Measurements from ENCODE around the gene JAKMIP1. TPM values are rescaled to one million over a fixed set of nuclear protein-coding genes. Genes with fewer than 3 reads are reported as not detected.

The JAKMIP1 gene
- total RNA-seq, 3 donors from 2014 or later: 0.66 to 0.88 (median 0.80) TPM

GRCh38 chr4:6119507-6120020 is 80.8 kb downstream of the JAKMIP1 start:
- H3K9me3 ChIP-seq: no peaks in the 10 kb centered on the region
- DNase-seq (ENCODE audit: low spot score in 2 of 2): no peak
- no peak overlapping the region for H3K27ac ChIP-seq
- H3K4me1 ChIP-seq: no peaks in the 10 kb centered on the region
- no peaks in the 10 kb centered on the region for H3K36me3 ChIP-seq
- TF ChIP-seq POLR2A (IDR thresholded peaks at IDR 0.05) (no peak), CTCF (IDR thresholded peaks at IDR 0.05) (no peak), POLR2AphosphoS5 (IDR thresholded peaks at IDR 0.05) (no peak)
- intact Hi-C loops (cut with DNase I; ENCODE audit: low total_unique reads): no loop called here
- H3K4me3 ChIP-seq: no peak overlapping the region
- H3K27me3 ChIP-seq: peaks cover 0 to 6% of the 10 kb centered on the region in 2 donors

- H3K27me3 ChIP-seq: peaks cover 0 to 12% of the 10 kb centered on the region in 2 donors
- no peak for TF ChIP-seq POLR2AphosphoS5 (IDR thresholded peaks at IDR 0.05)
- TF ChIP-seq CTCF (IDR thresholded peaks at IDR 0.05): no peak
- TF ChIP-seq POLR2A (IDR thresholded peaks at IDR 0.05): no peak
- H3K27ac ChIP-seq: no peak overlapping the region
- no peaks in the 10 kb centered on the region for H3K36me3 ChIP-seq
- intact Hi-C loops (cut with DNase I; ENCODE audit: low total_unique reads): no loop called here
- H3K9me3 ChIP-seq: no peaks in the 10 kb centered on the region
- no peak overlapping the region for H3K4me3 ChIP-seq
- no peaks in the 10 kb centered on the region for H3K4me1 ChIP-seq
- no peak for DNase-seq (ENCODE audit: low spot score in 2 of 2)
Observed at GRCh38 chr4:6118201-6118600, 82.1 kb downstream of the JAKMIP1 start.

- H3K9me3 ChIP-seq: no peaks in the 10 kb centered on the region
- H3K27ac ChIP-seq: no peak overlapping the region
- H3K36me3 ChIP-seq: no peaks in the 10 kb centered on the region
- no peaks in the 10 kb centered on the region for H3K4me1 ChIP-seq
- no peak overlapping the region for H3K4me3 ChIP-seq
- intact Hi-C loops (cut with DNase I; ENCODE audit: low total_unique reads): no loop called here
- TF ChIP-seq CTCF (IDR thresholded peaks at IDR 0.05) (no peak), POLR2AphosphoS5 (IDR thresholded peaks at IDR 0.05) (no peak), POLR2A (IDR thresholded peaks at IDR 0.05) (no peak)
- peaks cover 0 to 23% of the 10 kb centered on the region in 2 donors for H3K27me3 ChIP-seq
- DNase-seq (ENCODE audit: low spot score in 2 of 2): no peak
Observed at GRCh38 chr4:6116696-6117285, 83.6 kb downstream of the JAKMIP1 start.

GRCh38 chr4:6115746-6116586 is 84.4 kb downstream of the JAKMIP1 start:
- no peak for DNase-seq (ENCODE audit: low spot score in 2 of 2)
- intact Hi-C loops (cut with DNase I; ENCODE audit: low total_unique reads): no loop called here

More at GRCh38 chr4:6115746-6116586, 84.4 kb downstream of the JAKMIP1 start:
- TF ChIP-seq POLR2A (IDR thresholded peaks at IDR 0.05): no peak
- TF ChIP-seq POLR2AphosphoS5 (IDR thresholded peaks at IDR 0.05): no peak
- TF ChIP-seq CTCF (IDR thresholded peaks at IDR 0.05): no peak
- no peaks in the 10 kb centered on the region for H3K36me3 ChIP-seq
- H3K4me3 ChIP-seq: no peak overlapping the region
- H3K4me1 ChIP-seq: no peaks in the 10 kb centered on the region
- no peak overlapping the region for H3K27ac ChIP-seq
- peaks cover 0 to 29% of the 10 kb centered on the region in 2 donors for H3K27me3 ChIP-seq
- no peaks in the 10 kb centered on the region for H3K9me3 ChIP-seq

All from breast epithelium (tissue), 4 donors.